Measurements from ENCODE around the gene TEN1. TPM values are rescaled to one million over a fixed set of nuclear protein-coding genes. Genes with fewer than 3 reads are reported as not detected.

The TEN1 gene
- total RNA-seq, 4 donors from 2014 or later = 18.7 to 137 (median 20.7) TPM

- in situ Hi-C loops (cut with MboI; ENCODE audit: low pct_ligation_motif_present in 1 of 4, low pct_unique_long_range_greater_than_20kb in 1 of 4, low sequenced_read_pairs in 3 of 4) (loop anchor here in 1 of 4 donors (10.0 kb wide), 1 partner anchor 65 kb away; no protein-coding TSS in a partner anchor), intact Hi-C loops (cut with DNase I; ENCODE audit: low total_unique reads) (no loop called here)
- Histone ChIP-seq H3K36me3 (no peaks in the 10 kb centered on the region), H3K4me1 (peaks cover 0 to 55% (median 44%) of the 10 kb centered on the region in 4 donors), H3K27ac (peak overlapping the region; percentile 97 to 98 (median 98)), H3K4me3 (peak overlapping the region; percentile 12 to 84 (median 75)), H3K27me3 (no peaks in the 10 kb centered on the region), H3K9me3 (no peaks in the 10 kb centered on the region)
- no peak for DNase-seq
- TF ChIP-seq CTCF (IDR thresholded peaks at IDR 0.05) = no peak
- no peak for TF ChIP-seq POLR2A (IDR thresholded peaks at IDR 0.05)
- no peak for TF ChIP-seq EP300 (IDR thresholded peaks at IDR 0.05; ENCODE audit: low read depth)
- no peak for TF ChIP-seq POLR2AphosphoS5 (IDR thresholded peaks at IDR 0.05)
- 0 to 6% methylated on average over 3 to 19 of the region's 19 CpGs for WGBS, 2 donors (ENCODE audit: low coverage in 1 of 2)
These were observed 706 bp downstream of the TEN1 start for GRCh38 chr17:75979705-75980187.

GRCh38 chr17:75980188-75981018 is 1.4 kb downstream of the TEN1 start:
- H3K27ac ChIP-seq = peak overlapping the region; percentile 97 to 98 (median 98)
- no peaks in the 10 kb centered on the region for H3K27me3 ChIP-seq
- no peak for TF ChIP-seq EP300 (IDR thresholded peaks at IDR 0.05; ENCODE audit: low read depth)
- TF ChIP-seq CTCF (IDR thresholded peaks at IDR 0.05) = no peak
- TF ChIP-seq POLR2AphosphoS5 (IDR thresholded peaks at IDR 0.05) = no peak
- TF ChIP-seq POLR2A (IDR thresholded peaks at IDR 0.05) = no peak
- peak overlapping the region; percentile 12 to 84 (median 75) for H3K4me3 ChIP-seq
- in situ Hi-C loops (cut with MboI; ENCODE audit: low pct_ligation_motif_present in 1 of 4, low pct_unique_long_range_greater_than_20kb in 1 of 4, low sequenced_read_pairs in 3 of 4) = loop anchor here in 1 of 4 donors (10.0 kb wide), 1 partner anchor 66 kb away; no protein-coding TSS in a partner anchor
- H3K36me3 ChIP-seq = no peaks in the 10 kb centered on the region
- DNase-seq = no peak
- 52 to 78% methylated on average over 3 to 18 of the region's 18 CpGs for WGBS, 2 donors (ENCODE audit: low coverage in 1 of 2)
- intact Hi-C loops (cut with DNase I; ENCODE audit: low total_unique reads) = no loop called here
- H3K9me3 ChIP-seq = no peaks in the 10 kb centered on the region
- H3K4me1 ChIP-seq = peaks cover 0 to 50% (median 42%) of the 10 kb centered on the region in 4 donors

- Histone ChIP-seq H3K9me3 (no peaks in the 10 kb centered on the region), H3K27me3 (no peaks in the 10 kb centered on the region), H3K4me1 (peaks cover 0 to 43% (median 35%) of the 10 kb centered on the region in 4 donors), H3K27ac (peak overlapping the region in 3 of 4 donors; percentile 97 to 98 (median 98)), H3K4me3 (no peak overlapping the region), H3K36me3 (no peaks in the 10 kb centered on the region)
- no peak for DNase-seq
- 87 to 94% methylated on average over 6 to 7 of the region's 7 CpGs for WGBS, 2 donors (ENCODE audit: low coverage in 1 of 2)
- TF ChIP-seq CTCF (IDR thresholded peaks at IDR 0.05) (no peak), EP300 (IDR thresholded peaks at IDR 0.05; ENCODE audit: low read depth) (no peak), POLR2AphosphoS5 (IDR thresholded peaks at IDR 0.05) (no peak), POLR2A (IDR thresholded peaks at IDR 0.05) (no peak)
- intact Hi-C loops (cut with DNase I; ENCODE audit: low total_unique reads) = no loop called here
- in situ Hi-C loops (cut with MboI; ENCODE audit: low pct_ligation_motif_present in 1 of 4, low pct_unique_long_range_greater_than_20kb in 1 of 4, low sequenced_read_pairs in 3 of 4) = loop anchor here in 1 of 4 donors (10.0 kb wide), 1 partner anchor 66 kb away; no protein-coding TSS in a partner anchor
These were observed 2.1 kb downstream of the TEN1 start for GRCh38 chr17:75981019-75981615.
